Measurements from ENCODE around the gene EHBP1.

DNA sequence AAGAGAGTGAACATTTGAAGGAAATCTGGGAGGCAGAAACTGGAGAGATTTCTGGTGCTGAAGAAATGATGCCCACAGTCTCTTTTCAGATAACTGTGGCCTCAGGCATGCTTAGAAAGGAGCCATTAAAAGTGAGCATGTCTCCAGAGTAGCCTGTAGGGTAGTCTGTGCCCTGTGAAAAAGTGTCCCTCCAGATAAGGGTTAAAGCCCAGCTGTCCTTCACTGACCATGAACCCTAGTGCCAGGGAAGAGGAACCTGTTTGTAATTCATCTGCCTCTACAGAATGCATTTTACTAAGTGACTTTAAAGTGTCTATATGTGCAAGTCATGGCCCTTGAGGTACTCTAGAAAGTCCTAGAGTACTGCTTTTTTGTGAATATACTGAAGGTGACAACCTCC is 30.5 kb upstream of the EHBP1 start:
- TF ChIP-seq POLR2AphosphoS5 (IDR thresholded peaks at IDR 0.05; ENCODE audit: low read depth, low read length): no peak
- TF ChIP-seq, protein P1, sequence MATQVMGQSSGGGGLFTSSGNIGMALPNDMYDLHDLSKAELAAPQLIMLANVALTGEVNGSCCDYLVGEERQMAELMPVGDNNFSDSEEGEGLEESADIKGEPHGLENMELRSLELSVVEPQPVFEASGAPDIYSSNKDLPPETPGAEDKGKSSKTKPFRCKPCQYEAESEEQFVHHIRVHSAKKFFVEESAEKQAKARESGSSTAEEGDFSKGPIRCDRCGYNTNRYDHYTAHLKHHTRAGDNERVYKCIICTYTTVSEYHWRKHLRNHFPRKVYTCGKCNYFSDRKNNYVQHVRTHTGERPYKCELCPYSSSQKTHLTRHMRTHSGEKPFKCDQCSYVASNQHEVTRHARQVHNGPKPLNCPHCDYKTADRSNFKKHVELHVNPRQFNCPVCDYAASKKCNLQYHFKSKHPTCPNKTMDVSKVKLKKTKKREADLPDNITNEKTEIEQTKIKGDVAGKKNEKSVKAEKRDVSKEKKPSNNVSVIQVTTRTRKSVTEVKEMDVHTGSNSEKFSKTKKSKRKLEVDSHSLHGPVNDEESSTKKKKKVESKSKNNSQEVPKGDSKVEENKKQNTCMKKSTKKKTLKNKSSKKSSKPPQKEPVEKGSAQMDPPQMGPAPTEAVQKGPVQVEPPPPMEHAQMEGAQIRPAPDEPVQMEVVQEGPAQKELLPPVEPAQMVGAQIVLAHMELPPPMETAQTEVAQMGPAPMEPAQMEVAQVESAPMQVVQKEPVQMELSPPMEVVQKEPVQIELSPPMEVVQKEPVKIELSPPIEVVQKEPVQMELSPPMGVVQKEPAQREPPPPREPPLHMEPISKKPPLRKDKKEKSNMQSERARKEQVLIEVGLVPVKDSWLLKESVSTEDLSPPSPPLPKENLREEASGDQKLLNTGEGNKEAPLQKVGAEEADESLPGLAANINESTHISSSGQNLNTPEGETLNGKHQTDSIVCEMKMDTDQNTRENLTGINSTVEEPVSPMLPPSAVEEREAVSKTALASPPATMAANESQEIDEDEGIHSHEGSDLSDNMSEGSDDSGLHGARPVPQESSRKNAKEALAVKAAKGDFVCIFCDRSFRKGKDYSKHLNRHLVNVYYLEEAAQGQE (IDR thresholded peaks at IDR 0.05; ENCODE audit: insufficient read depth in 1 of 2, low read depth in 2 of 2, low read length in 2 of 2): no peak
- no peak for TF ChIP-seq TAF1 (IDR thresholded peaks at IDR 0.05; ENCODE audit: borderline replicate concordance, insufficient read depth, low read length)
- TF ChIP-seq SIN3A (IDR thresholded peaks at IDR 0.05; ENCODE audit: borderline replicate concordance, insufficient read depth, low read length): no peak
- no peak for TF ChIP-seq FOXP2 (optimal IDR thresholded peaks at IDR 0.05; ENCODE audit: borderline replicate concordance, extremely low read depth, extremely low read length, insufficient read depth)
